Effector memory CD8-positive, alpha-beta T cell (primary cell): ENCODE measurements around the gene CRYBG1.

Source experiments
- ATAC-seq: fragments of 150-1000 bp; cut with Tn5 transposase; replicated peaks from 2 replicates; pipeline ENCODE4 v1.10.0; 2021; ENCODE audit warnings: mild to moderate bottlenecking, moderate library complexity
- DNase-seq, 3 experiments: peaks; one replicate each; pipeline ENCODE4 v3.0.0; 2021
- H3K27ac Mint-ChIP-seq, 2 donors: one replicate each; pipeline ENCODE4 v1.8.0; 2022; ENCODE audit warnings: mild to moderate bottlenecking in 2 of 2, mixed read lengths in 2 of 2, moderate library complexity in 2 of 2
- H3K27me3 Mint-ChIP-seq, 2 donors: one replicate each; pipeline ENCODE4 v1.8.0; 2022; ENCODE audit warnings: mixed read lengths in 2 of 2
- H3K36me3 Mint-ChIP-seq: one replicate; pipeline ENCODE4 v1.8.0; 2022; ENCODE audit warnings: mild to moderate bottlenecking, moderate library complexity, mixed read lengths; ENCODE audit not compliant: insufficient read depth
- H3K4me1 Mint-ChIP-seq, 2 donors: one replicate each; pipeline ENCODE4 v1.8.0; 2022; ENCODE audit warnings: low read depth in 2 of 2, mixed read lengths in 2 of 2
- H3K4me3 Mint-ChIP-seq, 2 donors: one replicate each; pipeline ENCODE4 v1.8.0; 2022; ENCODE audit warnings: mild to moderate bottlenecking in 2 of 2, mixed read lengths in 2 of 2, moderate library complexity in 2 of 2
- H3K9me3 Mint-ChIP-seq, 2 donors: one replicate each; pipeline ENCODE4 v1.8.0; 2022; ENCODE audit warnings: mixed read lengths in 2 of 2

CRYBG1 gene

DNA sequence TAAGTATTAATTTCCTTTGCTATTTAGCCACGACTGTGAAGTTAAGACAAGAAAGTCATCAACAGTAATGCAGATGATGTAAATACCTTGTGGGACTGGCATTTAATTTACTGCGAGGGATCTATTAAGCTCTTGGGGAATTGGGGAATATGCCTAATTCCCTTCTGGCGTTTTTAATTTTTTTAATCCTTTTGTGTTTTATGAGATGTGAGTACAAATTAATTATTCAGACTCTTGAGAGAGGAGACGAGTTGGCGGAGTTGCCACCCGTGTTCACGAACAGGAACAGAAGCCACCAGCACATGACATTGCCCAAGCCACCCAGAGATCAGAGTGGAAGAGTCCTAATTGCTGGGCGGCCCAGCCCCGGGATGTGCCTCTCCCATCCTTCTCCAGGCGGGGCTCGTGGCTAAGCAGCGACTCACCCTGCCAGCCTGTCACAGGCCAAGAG, 533 bp upstream of the CRYBG1 start:
- ATAC-seq (no peak), DNase-seq (no peak)
- no peak overlapping the region for H3K27ac Mint-ChIP-seq
- H3K27me3 Mint-ChIP-seq: peaks cover 30 to 33% of the 10 kb centered on the region in 2 donors
- H3K9me3 Mint-ChIP-seq: no peaks in the 10 kb centered on the region
- H3K4me3 Mint-ChIP-seq: peak overlapping the region; percentile 66 to 88
- H3K36me3 Mint-ChIP-seq: no peaks in the 10 kb centered on the region
- peaks cover 7% of the 10 kb centered on the region in 2 donors for H3K4me1 Mint-ChIP-seq

DNA sequence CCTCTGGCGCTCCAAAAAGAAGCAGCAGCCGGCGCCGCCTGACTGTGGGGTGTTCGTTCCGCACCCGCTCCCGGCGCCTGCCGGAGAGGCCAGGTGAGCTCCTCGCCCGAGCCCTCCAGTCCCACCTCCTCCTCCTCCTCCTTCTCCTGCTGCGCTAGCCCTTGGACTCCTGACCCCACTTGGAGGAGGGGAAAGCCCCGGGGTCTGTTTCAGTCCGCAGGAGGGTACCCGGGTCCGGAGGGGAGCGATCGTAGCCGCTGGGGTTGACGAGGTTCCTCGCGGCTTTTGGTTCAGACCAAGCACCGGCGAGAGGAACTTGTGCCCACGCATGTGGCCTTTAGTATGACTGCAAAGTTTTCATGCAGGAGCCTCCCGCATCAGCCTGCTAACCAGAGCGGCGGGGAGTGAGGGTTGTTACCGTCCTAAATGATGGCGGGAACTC, 493 bp downstream of the CRYBG1 start:
- Mint-ChIP-seq H3K27ac (no peak overlapping the region), H3K4me1 (peaks cover 7% of the 10 kb centered on the region in 2 donors), H3K9me3 (no peaks in the 10 kb centered on the region), H3K36me3 (no peaks in the 10 kb centered on the region), H3K27me3 (peaks cover 20 to 23% of the 10 kb centered on the region in 2 donors), H3K4me3 (peak overlapping the region; percentile 88)
- ATAC-seq (peak; percentile 22), DNase-seq (peak in 2 of 3 experiments; percentile 4 to 5)

- peaks cover 0 to 23% of the 10 kb centered on the region in 2 donors for H3K27me3 Mint-ChIP-seq
- H3K9me3 Mint-ChIP-seq: no peaks in the 10 kb centered on the region
- no peak for ATAC-seq
- H3K4me3 Mint-ChIP-seq: no peak overlapping the region
- no peak for DNase-seq
- no peak overlapping the region for H3K27ac Mint-ChIP-seq
- H3K4me1 Mint-ChIP-seq: peaks cover 7% of the 10 kb centered on the region in 2 donors
- no peaks in the 10 kb centered on the region for H3K36me3 Mint-ChIP-seq
Observed at GRCh38 chr6:106363401-106364138, 3.1 kb downstream of the CRYBG1 start.

DNA sequence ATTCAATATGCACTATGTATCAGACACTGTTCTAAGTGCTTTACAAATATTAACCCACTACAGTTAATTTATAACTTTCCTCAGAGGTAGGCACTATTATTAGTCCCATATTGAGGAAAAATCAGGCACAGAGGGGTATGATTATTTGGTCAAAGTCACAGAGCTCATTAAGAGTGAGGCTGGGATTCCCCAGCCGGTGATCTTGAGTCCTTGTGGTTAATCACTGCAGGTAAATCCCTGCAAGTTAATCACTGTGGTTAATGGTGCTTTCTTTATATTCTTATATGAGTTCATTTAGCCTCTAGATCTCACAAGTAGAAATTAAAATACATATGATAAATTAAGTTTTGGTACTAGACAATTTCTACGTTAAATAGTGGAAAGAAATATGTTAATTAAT, 9.2 kb downstream of the CRYBG1 start:
- H3K4me3 Mint-ChIP-seq: no peak overlapping the region
- DNase-seq (no peak), ATAC-seq (no peak)
- H3K9me3 Mint-ChIP-seq: no peaks in the 10 kb centered on the region
- no peaks in the 10 kb centered on the region for H3K4me1 Mint-ChIP-seq
- H3K36me3 Mint-ChIP-seq: no peaks in the 10 kb centered on the region
- peaks cover 0 to 23% of the 10 kb centered on the region in 2 donors for H3K27me3 Mint-ChIP-seq
- no peak overlapping the region for H3K27ac Mint-ChIP-seq

DNA sequence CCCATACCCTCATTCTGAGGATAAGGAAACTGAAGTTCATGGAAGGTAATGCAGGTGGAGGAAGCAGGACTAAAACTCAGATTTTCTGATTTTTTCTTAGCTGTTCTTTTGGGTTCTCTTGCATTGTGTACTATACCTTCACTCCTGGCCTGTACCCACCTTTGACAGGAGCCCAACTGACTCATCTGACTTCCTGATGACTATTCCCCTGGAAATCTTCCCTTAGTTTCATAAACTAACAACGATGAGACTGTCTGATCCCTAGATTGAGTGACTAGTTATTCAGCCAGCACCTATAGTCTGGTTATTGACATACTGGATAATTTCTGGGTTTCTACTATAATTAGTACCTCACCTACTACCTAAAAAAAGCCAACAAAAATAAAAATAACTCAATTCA, 10.1 kb downstream of the CRYBG1 start:
- H3K4me1 Mint-ChIP-seq: no peaks in the 10 kb centered on the region
- no peaks in the 10 kb centered on the region for H3K9me3 Mint-ChIP-seq
- no peak for ATAC-seq
- no peak overlapping the region for H3K4me3 Mint-ChIP-seq
- no peak overlapping the region for H3K27ac Mint-ChIP-seq
- no peaks in the 10 kb centered on the region for H3K36me3 Mint-ChIP-seq
- peaks cover 0 to 23% of the 10 kb centered on the region in 2 donors for H3K27me3 Mint-ChIP-seq
- DNase-seq: no peak

DNA sequence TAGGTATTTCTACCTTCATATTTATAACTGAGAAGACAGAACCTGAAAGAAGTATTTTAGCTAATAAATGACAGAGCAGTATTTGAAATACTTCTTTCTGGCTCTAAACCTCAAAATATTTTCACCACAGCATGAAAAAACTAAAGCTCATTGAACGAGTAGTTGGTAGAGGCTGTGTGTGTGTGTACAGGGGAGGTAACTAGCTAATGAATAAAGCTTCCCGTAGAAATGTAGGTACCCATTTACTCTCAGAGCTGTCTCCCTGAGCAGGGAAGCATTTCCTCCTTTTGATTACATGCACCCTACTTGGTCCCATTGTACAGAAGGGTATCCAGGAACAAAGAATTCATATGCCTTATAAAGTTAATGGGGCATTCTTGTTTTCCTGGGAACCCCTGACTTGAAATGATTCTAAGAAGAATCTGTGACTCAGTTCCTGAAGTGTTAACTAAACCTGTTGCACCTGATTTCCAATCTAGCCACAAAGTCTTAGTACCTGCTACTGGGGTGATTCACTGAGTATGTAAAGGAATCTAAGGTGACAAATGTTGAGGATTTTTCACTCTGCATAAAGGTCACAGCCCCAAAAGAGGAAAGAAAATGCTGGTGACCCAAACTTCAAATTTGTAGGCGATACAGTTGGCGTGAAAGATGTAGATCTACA, 12.5 kb downstream of the CRYBG1 start:
- H3K36me3 Mint-ChIP-seq: no peaks in the 10 kb centered on the region
- no peaks in the 10 kb centered on the region for H3K4me1 Mint-ChIP-seq
- no peak overlapping the region for H3K4me3 Mint-ChIP-seq
- peaks cover 14 to 19% of the 10 kb centered on the region in 2 donors for H3K27me3 Mint-ChIP-seq
- H3K9me3 Mint-ChIP-seq: no peaks in the 10 kb centered on the region
- DNase-seq (no peak), ATAC-seq (no peak)
- no peak overlapping the region for H3K27ac Mint-ChIP-seq

DNA sequence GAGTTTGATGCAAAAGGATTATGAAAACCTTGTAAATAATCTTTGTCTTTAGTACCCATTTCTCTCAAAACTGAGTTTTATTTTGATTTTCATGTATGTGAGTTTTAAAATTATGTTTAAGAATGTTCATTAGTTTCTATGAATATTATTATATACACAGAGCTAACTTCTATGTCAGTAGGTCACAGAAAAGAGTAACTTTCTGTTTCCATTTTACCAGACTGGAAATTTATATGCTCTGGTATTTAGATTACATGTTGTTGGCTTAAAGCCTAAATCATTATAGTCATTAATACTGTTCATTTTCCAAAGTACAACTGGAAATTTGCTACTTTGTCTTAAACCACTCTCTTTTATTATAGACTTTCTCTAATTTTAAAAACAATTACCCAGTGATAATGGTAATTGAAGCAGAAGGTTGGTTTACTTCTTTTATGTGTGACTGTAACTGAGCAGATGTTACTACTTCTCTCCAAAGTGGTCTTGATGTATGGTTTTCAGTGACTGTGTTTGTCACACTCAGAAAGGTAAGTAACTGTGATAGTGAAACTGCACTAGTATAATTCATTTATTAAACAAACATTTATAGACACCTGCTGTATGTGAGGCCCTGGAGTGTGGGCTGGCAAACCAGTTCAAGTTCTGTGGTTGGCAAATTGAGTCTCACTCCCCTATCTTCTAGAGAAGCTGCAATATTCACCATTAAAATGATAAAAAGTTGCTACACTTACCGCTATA, 13.2 kb downstream of the CRYBG1 start:
- Mint-ChIP-seq H3K27ac (no peak overlapping the region), H3K4me1 (no peaks in the 10 kb centered on the region), H3K9me3 (no peaks in the 10 kb centered on the region), H3K27me3 (peaks cover 15 to 26% of the 10 kb centered on the region in 2 donors), H3K4me3 (no peak overlapping the region), H3K36me3 (no peaks in the 10 kb centered on the region)
- DNase-seq (no peak), ATAC-seq (no peak)

DNA sequence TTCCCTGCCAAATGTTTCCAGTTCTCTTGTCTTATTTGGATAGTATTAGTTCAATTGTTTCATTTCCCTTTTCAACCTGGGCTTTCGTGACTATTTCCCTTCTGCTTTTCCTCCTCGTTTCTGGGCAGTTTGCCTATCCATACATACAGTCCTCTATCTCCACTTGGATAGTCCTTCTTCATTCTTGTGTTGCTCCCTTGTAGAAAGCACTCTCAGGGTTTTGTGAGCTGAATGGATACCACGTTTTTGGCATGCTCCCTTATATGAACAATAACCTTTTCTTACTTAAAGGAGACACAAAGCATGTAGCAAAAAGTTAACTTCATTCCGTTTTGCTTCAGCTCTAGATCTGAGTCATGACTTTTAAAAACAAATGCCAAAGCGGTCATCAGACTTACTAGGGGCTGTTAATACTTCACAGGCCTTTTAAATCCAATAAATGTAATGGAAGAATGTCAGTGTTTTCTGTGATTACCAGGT, 16.6 kb downstream of the CRYBG1 start:
- DNase-seq: no peak
- H3K4me3 Mint-ChIP-seq: no peak overlapping the region
- no peaks in the 10 kb centered on the region for H3K9me3 Mint-ChIP-seq
- no peak for ATAC-seq
- peaks cover 16 to 36% of the 10 kb centered on the region in 2 donors for H3K27me3 Mint-ChIP-seq
- H3K27ac Mint-ChIP-seq: no peak overlapping the region
- no peaks in the 10 kb centered on the region for H3K36me3 Mint-ChIP-seq
- H3K4me1 Mint-ChIP-seq: no peaks in the 10 kb centered on the region

- H3K4me1 Mint-ChIP-seq: no peaks in the 10 kb centered on the region
- no peak overlapping the region for H3K4me3 Mint-ChIP-seq
- H3K27ac Mint-ChIP-seq: no peak overlapping the region
- no peaks in the 10 kb centered on the region for H3K9me3 Mint-ChIP-seq
- peaks cover 16 to 36% of the 10 kb centered on the region in 2 donors for H3K27me3 Mint-ChIP-seq
- no peaks in the 10 kb centered on the region for H3K36me3 Mint-ChIP-seq
- no peak for DNase-seq
- no peak for ATAC-seq
Observed at GRCh38 chr6:106379951-106380350, 19.4 kb downstream of the CRYBG1 start.

DNA sequence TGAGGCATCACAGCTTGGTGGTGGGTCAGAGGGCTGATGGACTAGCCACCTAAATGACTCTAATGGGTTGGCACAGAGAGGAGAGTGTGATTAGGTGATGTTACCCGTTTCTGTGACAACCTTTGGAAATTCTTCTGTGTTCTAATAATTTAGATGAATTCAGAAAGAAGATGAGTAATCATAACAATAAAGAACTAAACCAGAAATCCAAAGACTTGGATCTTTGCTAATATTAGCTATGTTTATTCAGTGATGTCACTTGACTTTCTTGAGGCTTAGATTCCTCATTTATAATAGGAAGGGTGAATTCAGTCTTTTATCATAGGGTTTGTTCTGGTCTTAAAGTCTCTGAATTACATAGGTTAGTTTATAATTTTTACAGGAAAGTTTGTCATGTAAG, 19.9 kb downstream of the CRYBG1 start:
- no peaks in the 10 kb centered on the region for H3K4me1 Mint-ChIP-seq
- H3K27me3 Mint-ChIP-seq: peaks cover 16 to 36% of the 10 kb centered on the region in 2 donors
- no peak overlapping the region for H3K27ac Mint-ChIP-seq
- DNase-seq: no peak
- H3K4me3 Mint-ChIP-seq: no peak overlapping the region
- H3K36me3 Mint-ChIP-seq: no peaks in the 10 kb centered on the region
- no peak for ATAC-seq
- H3K9me3 Mint-ChIP-seq: no peaks in the 10 kb centered on the region

GRCh38 chr6:106381223-106381622, 20.7 kb downstream of the CRYBG1 start:
- Mint-ChIP-seq H3K4me3 (no peak overlapping the region), H3K27me3 (peaks cover 14 to 32% of the 10 kb centered on the region in 2 donors), H3K27ac (no peak overlapping the region), H3K36me3 (no peaks in the 10 kb centered on the region), H3K9me3 (no peaks in the 10 kb centered on the region), H3K4me1 (no peaks in the 10 kb centered on the region)
- ATAC-seq (no peak), DNase-seq (no peak)

DNA sequence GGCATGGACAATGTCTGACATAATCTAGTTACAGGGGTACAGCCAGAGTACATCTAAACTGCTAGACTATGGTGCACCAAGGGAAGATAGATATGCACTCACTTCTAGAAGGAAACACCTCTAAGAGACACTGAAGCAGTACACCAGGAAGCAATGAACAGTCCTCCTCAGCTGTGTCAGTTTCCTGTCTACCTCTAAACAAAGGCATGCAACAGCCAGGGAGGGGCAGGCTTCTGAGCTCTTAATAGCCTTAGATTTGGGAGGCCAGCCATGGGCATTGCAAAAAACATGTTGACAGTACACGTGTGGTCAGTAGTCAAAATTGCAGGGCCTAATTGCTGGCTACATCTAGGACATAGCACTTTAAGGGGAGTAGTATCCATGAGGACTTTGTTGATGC, 21.4 kb downstream of the CRYBG1 start:
- ATAC-seq: no peak
- H3K4me3 Mint-ChIP-seq: no peak overlapping the region

GRCh38 chr6:106383573-106383972, 23.1 kb downstream of the CRYBG1 start:
- Mint-ChIP-seq H3K4me3 (no peak overlapping the region), H3K9me3 (no peaks in the 10 kb centered on the region), H3K27me3 (peaks cover 2 to 12% of the 10 kb centered on the region in 2 donors), H3K27ac (no peak overlapping the region), H3K4me1 (no peaks in the 10 kb centered on the region), H3K36me3 (no peaks in the 10 kb centered on the region)
- no peak for ATAC-seq
- DNase-seq: no peak

More for the DNA sequence above, 21.4 kb downstream of the CRYBG1 start:
- no peak overlapping the region for H3K27ac Mint-ChIP-seq
- H3K4me1 Mint-ChIP-seq: no peaks in the 10 kb centered on the region
- H3K27me3 Mint-ChIP-seq: peaks cover 10 to 26% of the 10 kb centered on the region in 2 donors
- H3K9me3 Mint-ChIP-seq: no peaks in the 10 kb centered on the region
- H3K36me3 Mint-ChIP-seq: no peaks in the 10 kb centered on the region
- no peak for DNase-seq
